ENCODE data around the gene NT5C.

Gene NT5C

DNA sequence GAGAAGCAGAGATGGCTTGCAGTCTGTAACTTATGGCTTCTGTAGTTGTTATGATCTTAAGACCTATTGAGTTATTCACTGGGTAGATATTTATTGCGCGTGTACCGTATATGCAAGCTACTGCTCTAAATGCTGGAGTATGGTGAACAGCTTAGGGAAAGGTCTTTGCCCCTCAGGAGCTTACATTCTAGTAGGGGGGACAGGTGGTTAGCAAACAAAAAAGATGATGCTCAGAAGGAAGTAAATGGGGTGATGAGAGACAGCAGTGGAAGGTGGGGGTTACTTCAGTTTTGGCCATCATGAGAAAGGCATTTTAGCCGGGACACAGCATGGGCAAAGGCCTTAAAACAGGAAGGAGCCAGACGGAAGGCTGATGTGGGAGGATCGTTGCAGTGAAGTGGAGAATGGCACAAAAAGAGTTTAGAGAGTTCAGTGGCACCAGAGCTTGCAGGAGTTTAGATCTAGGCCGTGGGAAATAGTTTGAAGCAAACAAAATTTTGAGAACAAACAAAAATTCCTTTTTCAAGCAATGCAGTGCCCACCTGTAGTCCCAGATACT is 19.7 kb downstream of the NT5C start:
- Histone ChIP-seq H3K4me2 (ENCODE audit: low read length) (0 out of 2 replicates have a peak overlapping the region, but pooled peaks have one; percentile 6), H3K4me1 (ENCODE audit: control insufficient read depth, low read length) (peaks cover 33% of the 10 kb centered on the region)

DNA sequence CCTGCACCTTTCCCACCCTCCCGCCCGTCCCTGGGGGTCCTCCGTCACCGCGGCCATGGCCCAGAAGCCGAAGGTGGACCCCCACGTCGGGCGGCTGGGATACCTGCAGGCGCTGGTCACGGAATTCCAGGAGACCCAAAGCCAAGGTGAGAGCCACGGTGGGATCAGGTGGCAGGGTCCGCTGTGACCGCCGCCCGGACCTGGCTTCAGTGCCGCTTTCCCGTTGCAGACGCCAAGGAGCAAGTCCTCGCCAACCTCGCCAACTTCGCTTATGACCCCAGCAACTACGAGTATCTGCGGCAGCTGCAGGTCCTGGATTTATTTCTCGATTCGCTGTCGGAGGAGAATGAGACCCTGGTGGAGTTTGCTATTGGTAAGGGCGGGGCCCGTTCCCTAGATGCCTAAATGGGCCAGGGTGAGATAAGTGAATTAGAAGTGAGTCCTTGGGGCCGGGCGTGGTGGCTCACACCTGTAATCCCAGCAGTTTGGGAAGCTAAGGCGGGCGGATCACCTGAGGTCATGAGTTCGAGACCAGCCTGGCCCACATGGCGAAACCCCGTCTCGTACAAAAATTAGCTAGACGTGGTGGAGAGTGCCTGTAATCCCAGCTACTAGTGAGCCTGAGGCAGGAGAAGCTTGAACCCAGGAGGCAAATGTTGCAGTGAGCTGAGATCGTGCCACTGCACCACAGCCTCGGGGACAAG is 21.2 kb downstream of the NT5C start:
- H3K4me3 ChIP-seq (ENCODE audit: low read length), result peak overlapping the region; percentile 82
- H3F3A ChIP-seq (ENCODE audit: control insufficient read depth, insufficient read depth), result 0 out of 2 replicates have a peak, but pooled peaks cover 3% of the 10 kb centered on the region
- H3K4me1 ChIP-seq (ENCODE audit: control insufficient read depth, low read length), result peaks cover 36% of the 10 kb centered on the region
- peaks cover 12% of the 10 kb centered on the region for H3K79me2 ChIP-seq (ENCODE audit: control insufficient read depth, low read length)
- no peaks in the 10 kb centered on the region for H3K9me3 ChIP-seq (ENCODE audit: control insufficient read depth, insufficient read depth, low read length)
- peak overlapping the region; percentile 82 for H3K4me2 ChIP-seq (ENCODE audit: low read length)
- no peak overlapping the region for H3K27ac ChIP-seq (ENCODE audit: low read depth, low read length)
- no peak for TF ChIP-seq EZH2phosphoT487 (IDR thresholded peaks at IDR 0.05; ENCODE audit: borderline replicate concordance, low read length)
- TF ChIP-seq, protein P1, sequence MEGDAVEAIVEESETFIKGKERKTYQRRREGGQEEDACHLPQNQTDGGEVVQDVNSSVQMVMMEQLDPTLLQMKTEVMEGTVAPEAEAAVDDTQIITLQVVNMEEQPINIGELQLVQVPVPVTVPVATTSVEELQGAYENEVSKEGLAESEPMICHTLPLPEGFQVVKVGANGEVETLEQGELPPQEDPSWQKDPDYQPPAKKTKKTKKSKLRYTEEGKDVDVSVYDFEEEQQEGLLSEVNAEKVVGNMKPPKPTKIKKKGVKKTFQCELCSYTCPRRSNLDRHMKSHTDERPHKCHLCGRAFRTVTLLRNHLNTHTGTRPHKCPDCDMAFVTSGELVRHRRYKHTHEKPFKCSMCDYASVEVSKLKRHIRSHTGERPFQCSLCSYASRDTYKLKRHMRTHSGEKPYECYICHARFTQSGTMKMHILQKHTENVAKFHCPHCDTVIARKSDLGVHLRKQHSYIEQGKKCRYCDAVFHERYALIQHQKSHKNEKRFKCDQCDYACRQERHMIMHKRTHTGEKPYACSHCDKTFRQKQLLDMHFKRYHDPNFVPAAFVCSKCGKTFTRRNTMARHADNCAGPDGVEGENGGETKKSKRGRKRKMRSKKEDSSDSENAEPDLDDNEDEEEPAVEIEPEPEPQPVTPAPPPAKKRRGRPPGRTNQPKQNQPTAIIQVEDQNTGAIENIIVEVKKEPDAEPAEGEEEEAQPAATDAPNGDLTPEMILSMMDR (IDR thresholded peaks at IDR 0.05; ENCODE audit: low read depth, low read length, poor library complexity, severe bottlenecking), result no peak
- no peaks in the 10 kb centered on the region for H3K9me2 ChIP-seq (replicated peaks; ENCODE audit: control insufficient read depth, low read length)
- H4K20me1 ChIP-seq (ENCODE audit: control insufficient read depth, insufficient read depth, low read depth, low read length), result no peaks in the 10 kb centered on the region
- peaks cover 7% of the 10 kb centered on the region for H3K27me3 ChIP-seq (ENCODE audit: control insufficient read depth, low read length)
- 0 out of 2 replicates have a peak, but pooled peaks cover 3% of the 10 kb centered on the region for H3K36me3 ChIP-seq (ENCODE audit: control insufficient read depth, low read length)

More for the DNA sequence above, 19.7 kb downstream of the NT5C start:
- Histone ChIP-seq H3K4me3 (ENCODE audit: low read length) (no peak overlapping the region), H3K9me3 (ENCODE audit: control insufficient read depth, insufficient read depth, low read length) (no peaks in the 10 kb centered on the region), H3K27me3 (ENCODE audit: control insufficient read depth, low read length) (0 out of 2 replicates have a peak, but pooled peaks cover 4% of the 10 kb centered on the region), H3K27ac (ENCODE audit: low read depth, low read length) (no peak overlapping the region), H3K9me2 (replicated peaks; ENCODE audit: control insufficient read depth, low read length) (no peaks in the 10 kb centered on the region), H3F3A (ENCODE audit: control insufficient read depth, insufficient read depth) (0 out of 2 replicates have a peak, but pooled peaks cover 3% of the 10 kb centered on the region), H4K20me1 (ENCODE audit: control insufficient read depth, insufficient read depth, low read depth, low read length) (no peaks in the 10 kb centered on the region), H3K36me3 (ENCODE audit: control insufficient read depth, low read length) (0 out of 2 replicates have a peak, but pooled peaks cover 3% of the 10 kb centered on the region), H3K79me2 (ENCODE audit: control insufficient read depth, low read length) (peaks cover 12% of the 10 kb centered on the region)
- TF ChIP-seq EZH2phosphoT487 (IDR thresholded peaks at IDR 0.05; ENCODE audit: borderline replicate concordance, low read length), result no peak
- TF ChIP-seq, protein P1 (IDR thresholded peaks at IDR 0.05; ENCODE audit: low read depth, low read length, poor library complexity, severe bottlenecking), result no peak

DNA sequence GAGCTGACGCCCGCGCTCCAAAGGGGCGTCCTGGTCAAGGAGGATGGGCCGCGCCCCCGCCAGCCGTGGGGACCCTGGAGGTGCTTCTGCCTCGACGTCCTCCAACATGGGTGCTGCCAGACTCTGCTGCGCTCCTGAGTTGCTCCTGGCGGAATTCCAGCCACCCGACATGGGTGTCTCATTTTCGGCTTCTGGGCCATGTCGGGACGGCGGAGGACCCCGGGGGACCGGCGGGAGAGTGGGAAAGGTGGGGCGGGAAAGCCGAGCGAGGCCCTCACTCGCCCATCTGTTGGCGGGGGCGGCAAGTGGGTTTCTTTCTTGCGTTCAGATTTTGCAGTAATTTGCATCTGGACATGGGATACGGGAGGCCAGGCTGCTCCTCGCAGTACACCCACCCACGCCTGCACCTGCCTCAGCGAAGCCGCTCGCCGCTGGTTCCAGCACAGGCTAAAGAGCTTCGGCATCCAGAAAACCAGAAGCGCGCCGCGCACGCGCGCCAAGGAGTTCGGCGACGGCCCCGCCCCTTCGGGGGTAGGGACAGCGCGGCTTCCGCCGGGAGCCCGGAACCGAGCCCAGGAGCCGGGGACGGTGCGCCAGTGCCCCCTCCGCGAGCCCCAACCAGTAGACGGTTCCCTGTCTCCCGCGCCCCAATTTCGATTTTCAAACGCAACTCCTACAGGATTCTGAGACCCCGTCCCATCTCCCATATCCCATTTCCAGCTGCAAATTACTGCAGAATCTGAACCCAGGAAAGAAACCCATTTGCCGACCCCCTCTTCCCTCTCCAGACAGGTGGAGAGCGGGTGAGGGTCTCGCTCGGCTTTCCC is 21.9 kb downstream of the NT5C start, which contains the start of gene ARMC7:
TSS of gene ARMC7 (plus strand) at position 563 of the 827 bp plus-strand sequence. CDS start 320 bp downstream, outside the sequence.
- Histone ChIP-seq H3K4me1 (ENCODE audit: control insufficient read depth, low read length) (peaks cover 30% of the 10 kb centered on the region), H3K79me2 (ENCODE audit: control insufficient read depth, low read length) (peaks cover 8% of the 10 kb centered on the region), H3K4me3 (ENCODE audit: low read length) (peak within 1 kb of the TSS; percentile 82), H3K27ac (ENCODE audit: low read depth, low read length) (no peak within 1 kb of the TSS), H4K20me1 (ENCODE audit: control insufficient read depth, insufficient read depth, low read depth, low read length) (no peaks in the 10 kb centered on the region), H3K4me2 (ENCODE audit: low read length) (peak within 1 kb of the TSS; percentile 82), H3K27me3 (ENCODE audit: control insufficient read depth, low read length) (peaks cover 15% of the 10 kb centered on the region), H3K9me2 (replicated peaks; ENCODE audit: control insufficient read depth, low read length) (no peaks in the 10 kb centered on the region), H3K36me3 (ENCODE audit: control insufficient read depth, low read length) (no peaks in the 10 kb centered on the region), H3K9me3 (ENCODE audit: control insufficient read depth, insufficient read depth, low read length) (no peaks in the 10 kb centered on the region), H3F3A (ENCODE audit: control insufficient read depth, insufficient read depth) (0 out of 2 replicates have a peak, but pooled peaks cover 3% of the 10 kb centered on the region)
- TF ChIP-seq EZH2phosphoT487 (IDR thresholded peaks at IDR 0.05; ENCODE audit: borderline replicate concordance, low read length), result no peak
- TF ChIP-seq, protein P1 (IDR thresholded peaks at IDR 0.05; ENCODE audit: low read depth, low read length, poor library complexity, severe bottlenecking), result no peak

All from DOHH2 (cell line).